ENCODE data around the gene ACOX1. TPM values are rescaled to one million over a fixed set of nuclear protein-coding genes. Genes with fewer than 3 reads are reported as not detected.

Gene ACOX1
- total and polyA plus RNA-seq, 2 of the 13 experiments (the other 11 are each of a cell fraction or from before 2014, with no cell fraction given), result 86.4 to 120 TPM

DNA sequence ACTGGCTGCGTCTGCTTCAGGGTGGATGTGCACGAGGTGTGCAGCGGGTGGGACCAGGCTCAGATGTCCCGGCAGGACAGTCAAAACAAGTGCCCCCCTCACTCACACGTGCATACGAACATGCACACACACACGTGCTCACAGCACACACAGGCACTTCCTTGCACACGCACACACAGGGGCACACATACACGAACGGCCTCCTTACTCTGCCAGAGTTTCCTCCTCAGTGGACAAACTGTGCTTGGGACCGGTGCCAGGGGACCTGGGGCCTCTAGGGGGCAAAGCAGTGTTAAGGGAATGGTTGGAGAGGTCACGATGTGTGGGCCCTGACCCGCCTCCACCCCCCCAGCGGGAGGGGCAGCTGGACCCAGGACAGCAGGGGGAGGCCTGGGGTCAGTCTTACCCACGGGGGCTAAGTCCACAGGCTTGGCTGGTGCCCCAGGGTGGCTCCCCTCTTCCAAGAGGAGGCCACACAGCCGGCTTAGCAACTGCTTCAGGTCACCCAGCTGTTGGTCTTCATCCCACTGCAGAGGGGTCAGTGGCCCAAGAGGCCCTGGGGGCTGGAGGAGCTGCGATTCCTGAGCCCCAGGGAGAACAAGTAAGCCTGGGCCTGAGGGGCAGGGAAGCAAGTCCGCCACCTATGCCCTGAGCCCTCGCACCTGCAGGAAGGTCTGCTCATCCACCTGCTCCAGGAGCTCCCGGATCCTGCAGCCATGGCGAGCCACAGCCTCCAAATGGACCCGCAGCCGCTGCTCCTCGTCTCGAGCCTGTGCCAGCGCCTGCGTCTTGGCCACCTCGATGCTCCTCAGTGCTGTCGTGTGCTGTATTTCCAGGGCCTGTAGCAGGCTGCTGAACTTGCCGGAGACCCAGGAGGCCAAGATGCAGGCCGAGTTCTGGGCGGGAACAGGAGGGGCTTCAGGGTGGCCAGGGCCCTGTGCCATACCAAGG, 87.1 kb downstream of the ACOX1 start (continued):
- TF ChIP-seq, protein P1, sequence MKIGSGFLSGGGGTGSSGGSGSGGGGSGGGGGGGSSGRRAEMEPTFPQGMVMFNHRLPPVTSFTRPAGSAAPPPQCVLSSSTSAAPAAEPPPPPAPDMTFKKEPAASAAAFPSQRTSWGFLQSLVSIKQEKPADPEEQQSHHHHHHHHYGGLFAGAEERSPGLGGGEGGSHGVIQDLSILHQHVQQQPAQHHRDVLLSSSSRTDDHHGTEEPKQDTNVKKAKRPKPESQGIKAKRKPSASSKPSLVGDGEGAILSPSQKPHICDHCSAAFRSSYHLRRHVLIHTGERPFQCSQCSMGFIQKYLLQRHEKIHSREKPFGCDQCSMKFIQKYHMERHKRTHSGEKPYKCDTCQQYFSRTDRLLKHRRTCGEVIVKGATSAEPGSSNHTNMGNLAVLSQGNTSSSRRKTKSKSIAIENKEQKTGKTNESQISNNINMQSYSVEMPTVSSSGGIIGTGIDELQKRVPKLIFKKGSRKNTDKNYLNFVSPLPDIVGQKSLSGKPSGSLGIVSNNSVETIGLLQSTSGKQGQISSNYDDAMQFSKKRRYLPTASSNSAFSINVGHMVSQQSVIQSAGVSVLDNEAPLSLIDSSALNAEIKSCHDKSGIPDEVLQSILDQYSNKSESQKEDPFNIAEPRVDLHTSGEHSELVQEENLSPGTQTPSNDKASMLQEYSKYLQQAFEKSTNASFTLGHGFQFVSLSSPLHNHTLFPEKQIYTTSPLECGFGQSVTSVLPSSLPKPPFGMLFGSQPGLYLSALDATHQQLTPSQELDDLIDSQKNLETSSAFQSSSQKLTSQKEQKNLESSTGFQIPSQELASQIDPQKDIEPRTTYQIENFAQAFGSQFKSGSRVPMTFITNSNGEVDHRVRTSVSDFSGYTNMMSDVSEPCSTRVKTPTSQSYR (CRISPR knock-in tag; IDR thresholded peaks at IDR 0.05; ENCODE audit: borderline replicate concordance), result peak; percentile 72; the same call in 1 of the 2 replicates
- TF ChIP-seq FLYWCH1 (CRISPR knock-in tag; IDR thresholded peaks at IDR 0.05) (0 out of 2 replicates have a peak, but pooled peaks have one; percentile 63), ZNF792 (CRISPR knock-in tag; IDR thresholded peaks at IDR 0.05) (peak; percentile 7; the same call in 1 of the 2 replicates), MEIS2 (CRISPR knock-in tag; IDR thresholded peaks at IDR 0.05) (peak; percentile 42; the same call in 1 of the 2 replicates), ZNF569 (CRISPR knock-in tag; IDR thresholded peaks at IDR 0.05; ENCODE audit: borderline replicate concordance) (0 out of 2 replicates have a peak, but pooled peaks have one; percentile 10), FOXK2 (IDR thresholded peaks at IDR 0.05) (no peak), ZNF331 (CRISPR knock-in tag; IDR thresholded peaks at IDR 0.05) (peak; percentile 83), DNMT1 (CRISPR knock-in tag; IDR thresholded peaks at IDR 0.05) (no peak)
- TF ChIP-seq, protein P2, sequence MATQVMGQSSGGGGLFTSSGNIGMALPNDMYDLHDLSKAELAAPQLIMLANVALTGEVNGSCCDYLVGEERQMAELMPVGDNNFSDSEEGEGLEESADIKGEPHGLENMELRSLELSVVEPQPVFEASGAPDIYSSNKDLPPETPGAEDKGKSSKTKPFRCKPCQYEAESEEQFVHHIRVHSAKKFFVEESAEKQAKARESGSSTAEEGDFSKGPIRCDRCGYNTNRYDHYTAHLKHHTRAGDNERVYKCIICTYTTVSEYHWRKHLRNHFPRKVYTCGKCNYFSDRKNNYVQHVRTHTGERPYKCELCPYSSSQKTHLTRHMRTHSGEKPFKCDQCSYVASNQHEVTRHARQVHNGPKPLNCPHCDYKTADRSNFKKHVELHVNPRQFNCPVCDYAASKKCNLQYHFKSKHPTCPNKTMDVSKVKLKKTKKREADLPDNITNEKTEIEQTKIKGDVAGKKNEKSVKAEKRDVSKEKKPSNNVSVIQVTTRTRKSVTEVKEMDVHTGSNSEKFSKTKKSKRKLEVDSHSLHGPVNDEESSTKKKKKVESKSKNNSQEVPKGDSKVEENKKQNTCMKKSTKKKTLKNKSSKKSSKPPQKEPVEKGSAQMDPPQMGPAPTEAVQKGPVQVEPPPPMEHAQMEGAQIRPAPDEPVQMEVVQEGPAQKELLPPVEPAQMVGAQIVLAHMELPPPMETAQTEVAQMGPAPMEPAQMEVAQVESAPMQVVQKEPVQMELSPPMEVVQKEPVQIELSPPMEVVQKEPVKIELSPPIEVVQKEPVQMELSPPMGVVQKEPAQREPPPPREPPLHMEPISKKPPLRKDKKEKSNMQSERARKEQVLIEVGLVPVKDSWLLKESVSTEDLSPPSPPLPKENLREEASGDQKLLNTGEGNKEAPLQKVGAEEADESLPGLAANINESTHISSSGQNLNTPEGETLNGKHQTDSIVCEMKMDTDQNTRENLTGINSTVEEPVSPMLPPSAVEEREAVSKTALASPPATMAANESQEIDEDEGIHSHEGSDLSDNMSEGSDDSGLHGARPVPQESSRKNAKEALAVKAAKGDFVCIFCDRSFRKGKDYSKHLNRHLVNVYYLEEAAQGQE (IDR thresholded peaks at IDR 0.05; ENCODE audit: borderline replicate concordance in 1 of 2, low read depth in 1 of 2, low read length in 2 of 2), result no peak
- TF ChIP-seq, protein P3, sequence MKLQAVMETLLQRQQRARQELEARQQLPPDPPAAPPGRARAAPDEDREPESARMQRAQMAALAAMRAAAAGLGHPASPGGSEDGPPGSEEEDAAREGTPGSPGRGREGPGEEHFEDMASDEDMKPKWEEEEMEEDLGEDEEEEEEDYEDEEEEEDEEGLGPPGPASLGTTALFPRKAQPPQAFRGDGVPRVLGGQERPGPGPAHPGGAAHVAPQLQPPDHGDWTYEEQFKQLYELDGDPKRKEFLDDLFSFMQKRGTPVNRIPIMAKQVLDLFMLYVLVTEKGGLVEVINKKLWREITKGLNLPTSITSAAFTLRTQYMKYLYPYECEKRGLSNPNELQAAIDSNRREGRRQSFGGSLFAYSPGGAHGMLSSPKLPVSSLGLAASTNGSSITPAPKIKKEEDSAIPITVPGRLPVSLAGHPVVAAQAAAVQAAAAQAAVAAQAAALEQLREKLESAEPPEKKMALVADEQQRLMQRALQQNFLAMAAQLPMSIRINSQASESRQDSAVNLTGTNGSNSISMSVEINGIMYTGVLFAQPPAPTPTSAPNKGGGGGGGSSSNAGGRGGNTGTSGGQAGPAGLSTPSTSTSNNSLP (IDR thresholded peaks at IDR 0.05; ENCODE audit: low read depth, low read length), result no peak
- TF ChIP-seq, protein P4, sequence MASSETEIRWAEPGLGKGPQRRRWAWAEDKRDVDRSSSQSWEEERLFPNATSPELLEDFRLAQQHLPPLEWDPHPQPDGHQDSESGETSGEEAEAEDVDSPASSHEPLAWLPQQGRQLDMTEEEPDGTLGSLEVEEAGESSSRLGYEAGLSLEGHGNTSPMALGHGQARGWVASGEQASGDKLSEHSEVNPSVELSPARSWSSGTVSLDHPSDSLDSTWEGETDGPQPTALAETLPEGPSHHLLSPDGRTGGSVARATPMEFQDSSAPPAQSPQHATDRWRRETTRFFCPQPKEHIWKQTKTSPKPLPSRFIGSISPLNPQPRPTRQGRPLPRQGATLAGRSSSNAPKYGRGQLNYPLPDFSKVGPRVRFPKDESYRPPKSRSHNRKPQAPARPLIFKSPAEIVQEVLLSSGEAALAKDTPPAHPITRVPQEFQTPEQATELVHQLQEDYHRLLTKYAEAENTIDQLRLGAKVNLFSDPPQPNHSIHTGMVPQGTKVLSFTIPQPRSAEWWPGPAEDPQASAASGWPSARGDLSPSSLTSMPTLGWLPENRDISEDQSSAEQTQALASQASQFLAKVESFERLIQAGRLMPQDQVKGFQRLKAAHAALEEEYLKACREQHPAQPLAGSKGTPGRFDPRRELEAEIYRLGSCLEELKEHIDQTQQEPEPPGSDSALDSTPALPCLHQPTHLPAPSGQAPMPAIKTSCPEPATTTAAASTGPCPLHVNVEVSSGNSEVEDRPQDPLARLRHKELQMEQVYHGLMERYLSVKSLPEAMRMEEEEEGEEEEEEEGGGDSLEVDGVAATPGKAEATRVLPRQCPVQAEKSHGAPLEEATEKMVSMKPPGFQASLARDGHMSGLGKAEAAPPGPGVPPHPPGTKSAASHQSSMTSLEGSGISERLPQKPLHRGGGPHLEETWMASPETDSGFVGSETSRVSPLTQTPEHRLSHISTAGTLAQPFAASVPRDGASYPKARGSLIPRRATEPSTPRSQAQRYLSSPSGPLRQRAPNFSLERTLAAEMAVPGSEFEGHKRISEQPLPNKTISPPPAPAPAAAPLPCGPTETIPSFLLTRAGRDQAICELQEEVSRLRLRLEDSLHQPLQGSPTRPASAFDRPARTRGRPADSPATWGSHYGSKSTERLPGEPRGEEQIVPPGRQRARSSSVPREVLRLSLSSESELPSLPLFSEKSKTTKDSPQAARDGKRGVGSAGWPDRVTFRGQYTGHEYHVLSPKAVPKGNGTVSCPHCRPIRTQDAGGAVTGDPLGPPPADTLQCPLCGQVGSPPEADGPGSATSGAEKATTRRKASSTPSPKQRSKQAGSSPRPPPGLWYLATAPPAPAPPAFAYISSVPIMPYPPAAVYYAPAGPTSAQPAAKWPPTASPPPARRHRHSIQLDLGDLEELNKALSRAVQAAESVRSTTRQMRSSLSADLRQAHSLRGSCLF (CRISPR knock-in tag; IDR thresholded peaks at IDR 0.05; ENCODE audit: borderline replicate concordance), result no peak
- TF ChIP-seq, protein P5, sequence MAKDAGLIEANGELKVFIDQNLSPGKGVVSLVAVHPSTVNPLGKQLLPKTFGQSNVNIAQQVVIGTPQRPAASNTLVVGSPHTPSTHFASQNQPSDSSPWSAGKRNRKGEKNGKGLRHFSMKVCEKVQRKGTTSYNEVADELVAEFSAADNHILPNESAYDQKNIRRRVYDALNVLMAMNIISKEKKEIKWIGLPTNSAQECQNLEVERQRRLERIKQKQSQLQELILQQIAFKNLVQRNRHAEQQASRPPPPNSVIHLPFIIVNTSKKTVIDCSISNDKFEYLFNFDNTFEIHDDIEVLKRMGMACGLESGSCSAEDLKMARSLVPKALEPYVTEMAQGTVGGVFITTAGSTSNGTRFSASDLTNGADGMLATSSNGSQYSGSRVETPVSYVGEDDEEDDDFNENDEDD (CRISPR knock-in tag; IDR thresholded peaks at IDR 0.05; ENCODE audit: borderline replicate concordance), result 0 out of 2 replicates have a peak, but pooled peaks have one; percentile 21
